Measurements from ENCODE around the gene C2CD4D. TPM values are rescaled to one million over a fixed set of nuclear protein-coding genes. Genes with fewer than 3 reads are reported as not detected.

The C2CD4D gene
- total RNA-seq, 1 donor from 2014 or later, result not detected

GRCh38 chr1:151851886-151852285 lies 12.3 kb upstream of the C2CD4D start:
- Histone ChIP-seq H3K9me3 (no peaks in the 10 kb centered on the region), H3K4me3 (no peak overlapping the region), H3K27me3 (no peaks in the 10 kb centered on the region), H3K36me3 (no peaks in the 10 kb centered on the region), H3K4me1 (peaks cover 6% of the 10 kb centered on the region), H3K27ac (no peak overlapping the region)
- no peak for TF ChIP-seq POLR2A (IDR thresholded peaks at IDR 0.05)
- TF ChIP-seq CTCF (IDR thresholded peaks at IDR 0.05), result no peak
- no peak for DNase-seq (ENCODE audit: extremely low spot score in 2 of 2)
- intact Hi-C loops (cut with DNase I), result no loop called here

- Histone ChIP-seq H3K27ac (no peak overlapping the region), H3K9me3 (no peaks in the 10 kb centered on the region), H3K27me3 (no peaks in the 10 kb centered on the region), H3K4me1 (no peaks in the 10 kb centered on the region), H3K36me3 (no peaks in the 10 kb centered on the region), H3K4me3 (no peak overlapping the region)
- intact Hi-C loops (cut with DNase I), result no loop called here
- TF ChIP-seq POLR2AphosphoS5 (IDR thresholded peaks at IDR 0.05; ENCODE audit: insufficient read depth in 1 of 2, low read depth in 1 of 2), result no peak
- no peak for TF ChIP-seq CTCF (IDR thresholded peaks at IDR 0.05)
- TF ChIP-seq POLR2A (IDR thresholded peaks at IDR 0.05), result no peak
- no peak for DNase-seq (ENCODE audit: extremely low spot score in 2 of 2)
Observed at GRCh38 chr1:151849871-151850270, 10.3 kb upstream of the C2CD4D start.

GRCh38 chr1:151849126-151849525 lies 9.5 kb upstream of the C2CD4D start:
- TF ChIP-seq POLR2AphosphoS5 (IDR thresholded peaks at IDR 0.05; ENCODE audit: insufficient read depth in 1 of 2, low read depth in 1 of 2) (no peak), CTCF (IDR thresholded peaks at IDR 0.05) (no peak), POLR2A (IDR thresholded peaks at IDR 0.05) (no peak)
- H3K4me3 ChIP-seq, result no peak overlapping the region
- H3K9me3 ChIP-seq, result no peaks in the 10 kb centered on the region
- H3K36me3 ChIP-seq, result no peaks in the 10 kb centered on the region
- no peaks in the 10 kb centered on the region for H3K27me3 ChIP-seq
- no peaks in the 10 kb centered on the region for H3K4me1 ChIP-seq
- intact Hi-C loops (cut with DNase I), result no loop called here
- DNase-seq (ENCODE audit: extremely low spot score in 2 of 2), result no peak
- no peak overlapping the region for H3K27ac ChIP-seq

GRCh38 chr1:151847867-151848596 lies 8.4 kb upstream of the C2CD4D start:
- no peak for DNase-seq (ENCODE audit: extremely low spot score in 2 of 2)

More at GRCh38 chr1:151847867-151848596, 8.4 kb upstream of the C2CD4D start:
- H3K27me3 ChIP-seq, result no peaks in the 10 kb centered on the region
- no peak overlapping the region for H3K27ac ChIP-seq
- no peaks in the 10 kb centered on the region for H3K9me3 ChIP-seq
- H3K4me1 ChIP-seq, result no peaks in the 10 kb centered on the region
- TF ChIP-seq POLR2AphosphoS5 (IDR thresholded peaks at IDR 0.05; ENCODE audit: insufficient read depth in 1 of 2, low read depth in 1 of 2), result no peak
- no peak for TF ChIP-seq CTCF (IDR thresholded peaks at IDR 0.05)
- no peak for TF ChIP-seq POLR2A (IDR thresholded peaks at IDR 0.05)
- no peaks in the 10 kb centered on the region for H3K36me3 ChIP-seq
- no peak overlapping the region for H3K4me3 ChIP-seq
- intact Hi-C loops (cut with DNase I), result no loop called here
